HCT116 (cell line): ENCODE results near the gene ERRFI1. TPM values are rescaled to one million over a fixed set of nuclear protein-coding genes. Genes with fewer than 3 reads are reported as not detected.

Experiments used
- ATAC-seq: fragments of 200-7000 bp; cut with Tn5 transposase; 2 replicates; pipeline ENCODE4 v1.9.1; 2020; ENCODE audit warnings: mild to moderate bottlenecking, moderate library complexity
- BruUV-seq: library from RNA; stranded (reverse); fragments of 400-500 nt; replicated peaks from 2 replicates; lab custom pipeline; 2021; lab: Mats Ljungman, UMichigan
- CTCF ChIA-PET: fragments of 300-600 bp; sonication (Branson Sonifier 250); formaldehyde crosslinking; loops from one replicate; lab custom pipeline; 2021; ENCODE audit warnings: antibody characterized with exemption; lab: Charles Lee
- POLR2A ChIA-PET: fragments of 300-600, 350-600 bp; sonication (Branson Sonifier 250); formaldehyde crosslinking; loops from one replicate; lab custom pipeline; 2021; ENCODE audit warnings: antibody characterized with exemption; lab: Charles Lee
- RAD21 ChIA-PET, 2 experiments: fragments of 300-600 bp; sonication (Branson Sonifier 250); formaldehyde crosslinking; loops; one replicate each; lab custom pipeline; 2023; ENCODE audit warnings: low total read pairs in 2 of 2; ENCODE audit not compliant: uncharacterized antibody in 2 of 2, unreplicated experiment in 2 of 2, low non-redundant PET in 1 of 2; lab: Charles Lee
- DNase-seq: peaks from one replicate; pipeline ENCODE4 v3.0.0-alpha.2; 2010; ENCODE audit warnings: low read depth, low spot score
- H2AFZ ChIP-seq: fragments of 200-600 bp; shearing (Covaris generic), sonication (generic); 2 replicates; pipeline ENCODE4 v1.6.1; 2017; ENCODE audit warnings: low read depth, mixed run types, mixed read lengths, antibody characterized with exemption, low read length; ENCODE audit not compliant: poor library complexity, severe bottlenecking
- H3K27ac ChIP-seq: 2 replicates; pipeline ENCODE4 v1.5.1; 2012; ENCODE audit warnings: low read depth, low read length
- H3K27me3 ChIP-seq: fragments of 200-600 bp; sonication (generic); 2 replicates; pipeline ENCODE4 v1.6.1; 2016; ENCODE audit warnings: mixed run types, low read length, mixed read lengths; ENCODE audit not compliant: insufficient read depth
- H3K36me3 ChIP-seq, 2 experiments: fragments of 200-500 bp in 1 of 2; fragments of 200-600 bp in 1 of 2; sonication (Bioruptor generic) in 1 of 2; sonication (generic) in 1 of 2; 2 replicates each; pipeline versions ENCODE4 v1.5.1 to v1.6.1; 2014 to 2016; ENCODE audit warnings: low read length in 2 of 2, inconsistent platforms in 1 of 2, mixed read lengths in 1 of 2, mixed run types in 1 of 2; ENCODE audit not compliant: insufficient read depth in 2 of 2, control insufficient read depth in 1 of 2
- H3K4me1 ChIP-seq, 2 experiments: fragments of 200-600 bp in 1 of 2; sonication (generic) in 1 of 2; 2 replicates each; pipeline versions ENCODE4 v1.5.1 to v1.6.1; 2012 to 2017; ENCODE audit warnings: low read length in 2 of 2, inconsistent platforms in 1 of 2, mild to moderate bottlenecking in 1 of 2, mixed read lengths in 1 of 2, mixed run types in 1 of 2, moderate library complexity in 1 of 2; ENCODE audit not compliant: insufficient read depth in 2 of 2, control insufficient read depth in 1 of 2
- H3K4me2 ChIP-seq: fragments of 200-600 bp; sonication (generic); 2 replicates; pipeline ENCODE4 v1.6.1; 2017; ENCODE audit warnings: mixed run types, low read length, mixed read lengths
- H3K4me3 ChIP-seq, 2 experiments: fragments of 200-600 bp in 1 of 2; sonication (generic) in 1 of 2; replicated peaks in 1 of 2; 2 replicates each; pipeline ENCODE4 v1.5.1; 2011 to 2016; ENCODE audit warnings: low read length in 2 of 2, control low read depth in 1 of 2, low read depth in 1 of 2, mild to moderate bottlenecking in 1 of 2, mixed read lengths in 1 of 2, mixed run types in 1 of 2
- H3K79me2 ChIP-seq: fragments of 200-600 bp; sonication (generic); 2 replicates; pipeline ENCODE4 v1.6.1; 2017; ENCODE audit warnings: mild to moderate bottlenecking, mixed run types, low read length, moderate library complexity, mixed read lengths; ENCODE audit not compliant: insufficient read depth
- H3K9ac ChIP-seq: fragments of 200-600 bp; sonication (generic); 2 replicates; pipeline ENCODE4 v1.6.1; 2016; ENCODE audit warnings: low read length, mixed read lengths
- H3K9me2 ChIP-seq: fragments of 200-600 bp; sonication (generic), shearing (Covaris generic); 2 replicates; pipeline ENCODE4 v1.6.1; 2017; ENCODE audit warnings: mixed run types, mild to moderate bottlenecking, moderate library complexity; ENCODE audit not compliant: insufficient read depth
- H3K9me3 ChIP-seq, 2 experiments: fragments of 200-500 bp in 1 of 2; fragments of 200-600 bp in 1 of 2; sonication (Bioruptor generic) in 1 of 2; sonication (generic) in 1 of 2; 2 replicates each; pipeline ENCODE4 v1.6.1; 2014 to 2017; ENCODE audit warnings: low read length in 2 of 2, mixed read lengths in 2 of 2, inconsistent platforms in 1 of 2, low read depth in 1 of 2, mild to moderate bottlenecking in 1 of 2, mixed run types in 1 of 2, moderate library complexity in 1 of 2; ENCODE audit not compliant: control insufficient read depth in 1 of 2, insufficient read depth in 1 of 2
- H4K20me1 ChIP-seq: fragments of 200-600 bp; sonication (generic), shearing (Covaris generic); 2 replicates; pipeline ENCODE4 v1.6.1; 2017; ENCODE audit warnings: mixed run types, mild to moderate bottlenecking, moderate library complexity; ENCODE audit not compliant: insufficient read depth
- CBX3 ChIP-seq: IDR thresholded peaks from 2 replicates; pipeline ENCODE4 v1.6.1; 2012; ENCODE audit warnings: low read depth
- EGR1 ChIP-seq: IDR thresholded peaks from 2 replicates; pipeline ENCODE4 v1.6.1; 2012; ENCODE audit warnings: low read depth
- ELF1 ChIP-seq: IDR thresholded peaks from 2 replicates; pipeline ENCODE4 v1.6.1; 2012; ENCODE audit warnings: low read depth, borderline replicate concordance
- EZH2 ChIP-seq: fragments of 200-600 bp; sonication (generic); IDR thresholded peaks from 2 replicates; pipeline ENCODE4 v1.6.1; 2017; ENCODE audit warnings: antibody characterized with exemption, mixed run types
- EZH2phosphoT487 ChIP-seq: fragments of 200-600 bp; IDR thresholded peaks from 2 replicates; pipeline ENCODE4 v1.6.1; 2018; ENCODE audit warnings: antibody characterized with exemption, borderline replicate concordance
- FOSL1 ChIP-seq: IDR thresholded peaks from 2 replicates; pipeline ENCODE4 v1.6.1; 2012; ENCODE audit warnings: low read depth
- MAX ChIP-seq: IDR thresholded peaks from 2 replicates; pipeline ENCODE4 v1.6.1; 2012
- POLR2A ChIP-seq: IDR thresholded peaks from 2 replicates; pipeline ENCODE4 v1.7.0; 2011; ENCODE audit warnings: borderline replicate concordance; ENCODE audit not compliant: insufficient read depth, insufficient read length; ENCODE audit errors: extremely low read depth
- POLR2AphosphoS5 ChIP-seq: IDR thresholded peaks from 2 replicates; pipeline ENCODE4 v1.6.1; 2011; ENCODE audit warnings: mild to moderate bottlenecking, low read depth, low read length, moderate library complexity
- RAD21 ChIP-seq: IDR thresholded peaks from 2 replicates; pipeline ENCODE4 v1.6.1; 2012; ENCODE audit warnings: low read depth, mild to moderate bottlenecking
- SIN3A ChIP-seq: IDR thresholded peaks from 2 replicates; pipeline ENCODE4 v1.6.1; 2012; ENCODE audit warnings: low read depth
- SP1 ChIP-seq: IDR thresholded peaks from 2 replicates; pipeline ENCODE4 v1.6.1; 2012; ENCODE audit warnings: low read depth
- SRF ChIP-seq: IDR thresholded peaks from 2 replicates; pipeline ENCODE4 v1.6.1; 2012; ENCODE audit warnings: low read depth
- TCF7L2 ChIP-seq: IDR thresholded peaks from 2 replicates; pipeline ENCODE4 v1.7.0; 2011; ENCODE audit warnings: borderline replicate concordance, inconsistent platforms; ENCODE audit not compliant: insufficient read depth, insufficient read length; ENCODE audit errors: extremely low read depth
- YY1 ChIP-seq: IDR thresholded peaks from 2 replicates; pipeline ENCODE4 v1.6.1; 2011; ENCODE audit warnings: low read length, low read depth, moderate library complexity, mild to moderate bottlenecking; ENCODE audit not compliant: insufficient replicate concordance; ENCODE audit errors: extremely low read depth
- ZNF274 ChIP-seq: fragments of 200-500 bp; sonication (Bioruptor generic); IDR thresholded peaks from 2 replicates; pipeline ENCODE4 v1.6.1; 2014; ENCODE audit warnings: mild to moderate bottlenecking, low read depth, low read length, inconsistent platforms
- intact Hi-C: fragments of 100-400 bp; cut with micrococcal nuclease; formaldehyde crosslinking; loops from 2 replicates; pipeline ENCODE4 v1.10.0; 2022
- total RNA-seq: library from RNA; stranded (reverse); gene quantifications from one replicate; pipeline ENCODE4 v1.2.1, GENCODE V29; 2021; ENCODE audit not compliant: unreplicated experiment
- TF ChIP-seq, protein P1 (sequence below): IDR thresholded peaks from 2 replicates; pipeline ENCODE4 v1.6.1; 2011; ENCODE audit warnings: mild to moderate bottlenecking, low read length, moderate library complexity; ENCODE audit not compliant: insufficient replicate concordance; ENCODE audit errors: extremely low read depth
- TF ChIP-seq, protein P2 (sequence below), 3 experiments: fragments of 200-600 bp in 1 of 3; sonication (generic) in 1 of 3; IDR thresholded peaks in 2 of 3; conservative IDR thresholded peaks in 1 of 3; 2 replicates each; pipeline ENCODE4 v1.5.1; 2012 to 2017; ENCODE audit warnings: low read depth in 2 of 3, low read length in 2 of 3, antibody characterized with exemption in 1 of 3, borderline replicate concordance in 1 of 3, control low read depth in 1 of 3, mild to moderate bottlenecking in 1 of 3, mixed read lengths in 1 of 3, mixed run types in 1 of 3, moderate library complexity in 1 of 3; ENCODE audit not compliant: insufficient read depth in 1 of 3

ERRFI1 gene
- total RNA-seq, 1 experiment from 2014 or later, result 777 TPM

DNA sequence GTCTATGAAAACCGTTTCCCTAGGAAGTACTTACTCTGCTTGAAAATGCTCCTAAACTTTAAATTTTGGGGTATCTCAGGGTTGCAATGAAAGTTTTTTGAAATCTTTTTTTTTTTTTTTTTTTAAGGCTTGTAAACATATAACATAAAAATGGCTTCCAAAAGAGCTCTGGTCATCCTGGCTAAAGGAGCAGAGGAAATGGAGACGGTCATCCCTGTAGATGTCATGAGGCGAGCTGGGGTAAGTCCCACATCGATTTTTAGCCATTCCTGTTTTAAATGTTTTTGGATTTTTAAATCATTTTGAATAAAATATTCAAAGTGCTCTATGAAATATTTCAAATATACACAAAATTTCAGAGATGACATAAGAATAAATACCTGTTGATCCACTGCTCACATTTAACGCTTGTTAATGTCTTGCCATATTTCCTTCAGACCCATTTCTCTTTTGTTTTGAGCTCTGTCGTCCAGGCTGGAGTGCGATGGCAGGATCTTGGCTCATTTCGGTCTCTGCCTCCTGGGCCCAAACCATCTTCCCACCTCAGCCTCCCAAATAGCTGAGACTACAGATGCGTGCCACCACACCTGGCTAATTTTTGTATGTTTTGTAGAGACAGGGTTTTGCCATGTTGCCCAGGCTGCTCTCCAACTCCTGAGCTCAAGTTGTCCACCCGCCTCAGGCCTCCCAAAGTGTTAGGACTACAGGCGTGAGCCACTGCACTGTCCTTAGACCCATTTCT lies 63.3 kb downstream of the ERRFI1 start:
- peak overlapping the region; percentile 89 for H3K9ac ChIP-seq
- ATAC-seq (no peak), DNase-seq (no peak)
- H4K20me1 ChIP-seq, result peaks cover 5% of the 10 kb centered on the region; the same call in 1 of the 2 replicates
- TF ChIP-seq YY1 (no peak), ZNF274 (no peak), ELF1 (no peak), SIN3A (no peak), EZH2 (no peak), SRF (no peak), POLR2AphosphoS5 (no peak), RAD21 (no peak), FOSL1 (no peak), TCF7L2 (no peak), SP1 (no peak), POLR2A (no peak), CBX3 (no peak), EZH2phosphoT487 (no peak), MAX (no peak), EGR1 (no peak)
- TF ChIP-seq, protein P1, sequence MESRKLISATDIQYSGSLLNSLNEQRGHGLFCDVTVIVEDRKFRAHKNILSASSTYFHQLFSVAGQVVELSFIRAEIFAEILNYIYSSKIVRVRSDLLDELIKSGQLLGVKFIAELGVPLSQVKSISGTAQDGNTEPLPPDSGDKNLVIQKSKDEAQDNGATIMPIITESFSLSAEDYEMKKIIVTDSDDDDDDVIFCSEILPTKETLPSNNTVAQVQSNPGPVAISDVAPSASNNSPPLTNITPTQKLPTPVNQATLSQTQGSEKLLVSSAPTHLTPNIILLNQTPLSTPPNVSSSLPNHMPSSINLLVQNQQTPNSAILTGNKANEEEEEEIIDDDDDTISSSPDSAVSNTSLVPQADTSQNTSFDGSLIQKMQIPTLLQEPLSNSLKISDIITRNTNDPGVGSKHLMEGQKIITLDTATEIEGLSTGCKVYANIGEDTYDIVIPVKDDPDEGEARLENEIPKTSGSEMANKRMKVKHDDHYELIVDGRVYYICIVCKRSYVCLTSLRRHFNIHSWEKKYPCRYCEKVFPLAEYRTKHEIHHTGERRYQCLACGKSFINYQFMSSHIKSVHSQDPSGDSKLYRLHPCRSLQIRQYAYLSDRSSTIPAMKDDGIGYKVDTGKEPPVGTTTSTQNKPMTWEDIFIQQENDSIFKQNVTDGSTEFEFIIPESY, result no peak
- TF ChIP-seq, protein P2, sequence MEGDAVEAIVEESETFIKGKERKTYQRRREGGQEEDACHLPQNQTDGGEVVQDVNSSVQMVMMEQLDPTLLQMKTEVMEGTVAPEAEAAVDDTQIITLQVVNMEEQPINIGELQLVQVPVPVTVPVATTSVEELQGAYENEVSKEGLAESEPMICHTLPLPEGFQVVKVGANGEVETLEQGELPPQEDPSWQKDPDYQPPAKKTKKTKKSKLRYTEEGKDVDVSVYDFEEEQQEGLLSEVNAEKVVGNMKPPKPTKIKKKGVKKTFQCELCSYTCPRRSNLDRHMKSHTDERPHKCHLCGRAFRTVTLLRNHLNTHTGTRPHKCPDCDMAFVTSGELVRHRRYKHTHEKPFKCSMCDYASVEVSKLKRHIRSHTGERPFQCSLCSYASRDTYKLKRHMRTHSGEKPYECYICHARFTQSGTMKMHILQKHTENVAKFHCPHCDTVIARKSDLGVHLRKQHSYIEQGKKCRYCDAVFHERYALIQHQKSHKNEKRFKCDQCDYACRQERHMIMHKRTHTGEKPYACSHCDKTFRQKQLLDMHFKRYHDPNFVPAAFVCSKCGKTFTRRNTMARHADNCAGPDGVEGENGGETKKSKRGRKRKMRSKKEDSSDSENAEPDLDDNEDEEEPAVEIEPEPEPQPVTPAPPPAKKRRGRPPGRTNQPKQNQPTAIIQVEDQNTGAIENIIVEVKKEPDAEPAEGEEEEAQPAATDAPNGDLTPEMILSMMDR (IDR thresholded peaks at IDR 0.05 in 2 of 3, conservative IDR thresholded peaks at IDR 0.05 in 1 of 3; ENCODE audit: borderline replicate concordance in 1 of 3, insufficient read depth in 1 of 3, low read depth in 2 of 3, low read length in 2 of 3), result no peak
- intact Hi-C loops, result loop anchor here (5.0 kb wide), 2 partner anchors 181 to 296 kb away; partner anchors contain the start of gene PER3
- peak overlapping the region; percentile 87; the same call in 1 of the 2 replicates for H3K27ac ChIP-seq
- BruUV-seq, result no TSS peak
- no peaks in the 10 kb centered on the region for H3K27me3 ChIP-seq
- peaks cover 2 to 16% of the 10 kb centered on the region in 2 experiments; a peak in 3 of 4 replicates for H3K4me1 ChIP-seq
- peak overlapping the region; percentile 69 to 79 for H3K4me3 ChIP-seq
- H3K79me2 ChIP-seq, result peaks cover 76% of the 10 kb centered on the region
- ChIA-PET CTCF (interaction anchor here (1.2 to 1.3 kb wide), 2 partner anchors 293 to 295 kb away, joined by 3 to 4 read pairs; no protein-coding TSS in a partner anchor), RAD21 (no interaction called here), POLR2A (interaction anchor here (0.6 to 1.4 kb wide), 2 partner anchors 171 to 352 kb away, joined by 4 to 6 read pairs; no protein-coding TSS in a partner anchor)
- peaks cover 30 to 44% of the 10 kb centered on the region in 2 experiments; a peak in 3 of 4 replicates for H3K36me3 ChIP-seq
- no peaks in the 10 kb centered on the region for H3K9me2 ChIP-seq
- no peaks in the 10 kb centered on the region for H3K9me3 ChIP-seq
- peak overlapping the region; percentile 88 for H3K4me2 ChIP-seq
- H2AFZ ChIP-seq, result no peak overlapping the region
